AG20443 (cell line): ENCODE results near the gene STRADB.
"Not testable (repeated sequence)": the region's sequence is repeated elsewhere in the genome, so short reads cannot be mapped to it uniquely, and the experiment has no call there.

ENCODE experiments used
- DNase-seq: peaks from one replicate; pipeline ENCODE4 v3.0.0; 2012; ENCODE audit warnings: low spot score, mixed read lengths

The STRADB gene

DNA sequence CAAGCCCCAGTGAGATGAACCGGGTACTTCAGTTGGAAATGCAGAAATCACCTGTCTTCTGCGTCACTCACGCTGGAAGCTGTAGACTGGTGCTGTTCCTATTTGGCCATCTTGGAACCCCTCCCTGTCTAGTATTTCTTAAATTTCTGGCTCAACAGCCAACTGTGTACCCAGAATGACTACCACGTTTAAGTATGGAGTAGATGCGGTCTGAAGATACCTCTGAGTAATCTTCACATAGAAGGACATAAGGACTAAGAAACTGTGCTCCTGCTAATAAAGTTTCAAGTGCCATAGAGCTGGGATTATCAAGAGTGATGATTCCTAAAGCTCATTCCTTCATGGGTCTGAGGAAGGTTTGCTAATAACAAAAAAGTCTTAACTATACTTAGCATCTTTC is 20.7 kb upstream of the STRADB start:
- DNase-seq: no peak

DNA sequence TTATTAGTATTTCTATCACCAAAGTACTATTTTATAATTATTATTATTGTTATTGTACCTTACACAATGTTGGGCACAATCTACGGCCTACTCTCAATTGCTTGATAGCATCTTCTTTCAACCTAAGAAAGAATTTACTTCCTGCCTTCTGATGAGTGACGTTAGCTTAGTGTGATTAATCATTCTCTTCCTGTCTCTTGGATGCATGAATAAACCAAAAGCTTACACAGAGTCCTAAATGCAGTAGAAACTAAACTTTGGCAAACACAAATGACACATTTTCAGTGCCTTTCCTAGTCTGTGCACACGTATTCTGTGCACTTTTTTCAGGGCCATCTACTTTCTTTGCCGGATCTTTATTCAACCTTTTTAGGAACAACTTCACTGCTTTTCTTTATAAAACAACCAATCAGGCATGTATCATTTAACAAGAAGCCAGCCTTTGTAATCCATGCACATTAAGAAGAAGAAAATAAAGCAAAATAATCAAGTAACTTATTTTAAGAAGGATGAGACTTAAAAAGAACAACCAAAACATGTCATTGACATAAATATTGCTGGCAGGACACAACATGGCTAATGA is 19.4 kb upstream of the STRADB start:
- peak; percentile 27 for DNase-seq

DNA sequence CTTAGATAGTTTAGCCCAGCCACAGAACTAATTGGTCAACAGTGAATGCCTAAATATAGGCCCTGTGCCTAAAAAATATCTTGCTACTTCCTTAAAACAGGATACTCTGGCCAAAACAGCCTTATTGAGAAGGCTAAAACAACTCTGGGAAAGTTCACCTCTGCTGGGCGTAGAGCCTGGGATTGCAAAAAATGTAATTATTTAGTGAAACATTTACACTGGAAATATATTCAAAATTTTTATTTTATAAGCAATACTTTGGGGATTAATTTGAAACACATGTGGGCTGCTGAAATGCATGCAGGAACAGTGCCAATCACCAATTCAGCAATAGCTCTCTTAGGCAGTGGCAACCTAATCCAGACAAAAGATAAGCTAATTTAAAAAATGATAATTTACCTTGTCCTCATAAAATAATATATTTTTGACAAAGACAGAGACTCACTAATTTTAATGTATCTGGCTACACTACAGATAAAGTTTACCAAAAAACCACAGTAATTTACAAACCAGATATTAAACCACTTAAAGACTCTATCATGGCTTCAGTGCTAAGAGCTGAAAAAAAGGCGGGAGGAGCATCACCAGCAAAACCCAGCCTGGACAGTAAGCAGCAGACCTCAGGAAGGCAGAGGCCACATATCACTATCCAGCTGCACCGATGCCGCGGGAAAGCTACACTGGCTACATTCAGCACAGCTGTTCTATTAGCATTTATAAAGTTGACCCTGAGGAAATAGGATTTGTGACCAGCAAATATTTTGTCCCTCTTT is 18.7 kb upstream of the STRADB start:
- peak; percentile 33 for DNase-seq

DNA sequence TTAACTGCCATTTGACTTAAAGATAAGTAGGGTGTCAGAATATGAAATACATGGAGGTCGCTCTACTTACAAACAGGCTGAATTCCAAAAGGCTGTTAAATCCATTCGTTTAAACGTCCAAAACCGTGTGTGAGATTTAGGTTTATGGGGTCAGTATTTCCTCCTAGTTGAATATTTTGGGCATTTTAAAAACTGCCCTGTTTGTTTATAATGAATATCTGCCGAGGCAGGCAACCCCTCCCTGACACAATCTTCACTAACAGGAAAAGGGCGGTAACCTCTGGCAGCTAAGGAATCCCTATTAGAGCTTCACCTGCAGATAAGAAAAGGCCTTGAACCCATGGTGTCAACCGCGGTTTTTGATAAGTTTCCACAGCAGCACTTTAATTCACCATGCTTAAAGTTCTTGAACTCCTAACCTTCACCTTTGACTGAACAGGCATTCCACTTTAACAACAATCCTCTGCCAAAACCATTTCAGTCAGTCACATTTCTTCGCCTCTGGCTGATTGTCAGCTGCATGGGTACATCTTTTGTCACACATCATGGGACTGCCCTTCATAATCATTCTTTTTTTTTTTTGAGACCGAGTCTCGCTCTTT is 18.0 kb upstream of the STRADB start:
- DNase-seq: no peak

DNA sequence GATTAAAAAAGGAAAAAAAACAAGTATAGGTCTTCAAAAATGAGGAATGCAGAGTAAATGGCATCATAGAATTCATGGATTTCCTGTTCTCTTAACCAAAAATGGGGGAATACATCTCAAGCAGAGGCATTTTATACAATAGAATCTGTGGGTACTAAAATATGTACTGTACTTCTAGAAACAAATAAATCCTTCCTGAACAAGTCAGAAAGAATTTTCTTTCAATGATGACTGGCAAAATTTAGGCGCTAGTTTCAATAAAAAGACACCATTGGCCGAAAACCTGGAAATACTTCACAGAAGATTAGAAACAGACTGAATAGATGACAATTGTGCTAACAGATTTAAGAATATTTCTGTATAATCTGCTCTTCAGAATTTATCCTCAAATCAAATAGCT is 15.4 kb upstream of the STRADB start:
- no peak for DNase-seq

DNA sequence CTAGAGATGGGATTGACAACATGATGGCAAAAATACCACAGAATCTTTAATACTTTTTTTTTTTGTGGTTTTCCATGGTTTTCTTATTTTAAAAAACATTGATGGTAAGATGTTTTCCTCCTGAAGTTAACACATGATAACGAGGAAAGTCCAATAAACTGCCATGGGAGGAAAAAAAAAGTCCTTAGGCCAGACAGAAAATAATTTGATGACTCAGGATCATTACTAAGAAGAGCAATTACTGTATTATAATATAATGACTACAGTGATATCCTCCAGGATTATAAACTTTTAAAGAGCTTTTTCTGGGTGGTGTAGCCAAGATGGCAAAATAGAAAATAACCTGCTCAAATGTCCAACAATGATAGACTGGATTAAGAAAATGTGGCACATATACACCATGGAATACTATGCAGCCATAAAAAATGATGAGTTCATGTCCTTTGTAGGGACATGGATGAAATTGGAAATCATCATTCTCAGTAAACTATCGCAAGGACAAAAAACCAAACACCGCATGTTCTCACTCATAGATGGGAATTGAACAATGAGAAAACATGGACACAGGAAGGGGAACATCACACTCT is 12.1 kb upstream of the STRADB start:
- not testable (repeated sequence) for DNase-seq

DNA sequence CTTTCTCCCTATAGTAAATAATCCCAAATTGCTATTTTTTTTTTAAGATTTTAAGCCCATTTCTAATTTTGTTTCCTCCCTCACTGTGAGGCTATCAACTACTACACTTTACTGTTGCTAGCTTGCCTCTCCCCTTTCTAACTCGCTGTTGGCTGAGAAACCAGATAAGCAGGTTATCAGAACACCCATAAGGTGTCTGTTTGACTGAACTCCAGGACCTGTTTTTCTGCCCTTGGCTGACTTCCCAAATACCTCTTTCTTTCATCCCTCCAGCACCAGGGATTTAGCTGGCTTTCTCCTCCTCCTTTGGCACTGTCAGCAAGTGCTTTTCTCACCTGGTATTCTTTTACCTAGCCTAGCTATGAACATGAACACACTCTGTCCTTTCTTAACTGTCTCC is 11.4 kb upstream of the STRADB start:
- no peak for DNase-seq

DNA sequence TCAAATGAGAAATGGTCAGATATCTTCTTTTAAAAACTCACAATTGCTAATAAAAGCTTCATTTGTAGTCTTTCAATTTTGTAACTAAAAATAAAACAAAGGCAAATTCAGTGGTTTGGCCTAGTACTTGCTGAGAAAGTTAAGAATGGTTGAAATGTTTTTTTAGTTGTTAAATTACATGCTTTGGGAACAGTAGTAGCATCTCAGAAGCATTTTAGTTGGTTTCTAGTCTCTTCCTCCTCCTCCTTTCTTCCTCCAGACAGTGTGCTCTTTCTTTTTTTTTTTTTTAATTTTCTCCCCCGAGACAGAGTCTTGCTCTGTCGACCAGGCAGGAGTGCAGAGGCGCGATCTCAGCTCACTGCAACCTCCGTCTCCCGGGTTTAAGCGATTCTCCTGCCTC is 10.1 kb upstream of the STRADB start:
- DNase-seq: no peak

DNA sequence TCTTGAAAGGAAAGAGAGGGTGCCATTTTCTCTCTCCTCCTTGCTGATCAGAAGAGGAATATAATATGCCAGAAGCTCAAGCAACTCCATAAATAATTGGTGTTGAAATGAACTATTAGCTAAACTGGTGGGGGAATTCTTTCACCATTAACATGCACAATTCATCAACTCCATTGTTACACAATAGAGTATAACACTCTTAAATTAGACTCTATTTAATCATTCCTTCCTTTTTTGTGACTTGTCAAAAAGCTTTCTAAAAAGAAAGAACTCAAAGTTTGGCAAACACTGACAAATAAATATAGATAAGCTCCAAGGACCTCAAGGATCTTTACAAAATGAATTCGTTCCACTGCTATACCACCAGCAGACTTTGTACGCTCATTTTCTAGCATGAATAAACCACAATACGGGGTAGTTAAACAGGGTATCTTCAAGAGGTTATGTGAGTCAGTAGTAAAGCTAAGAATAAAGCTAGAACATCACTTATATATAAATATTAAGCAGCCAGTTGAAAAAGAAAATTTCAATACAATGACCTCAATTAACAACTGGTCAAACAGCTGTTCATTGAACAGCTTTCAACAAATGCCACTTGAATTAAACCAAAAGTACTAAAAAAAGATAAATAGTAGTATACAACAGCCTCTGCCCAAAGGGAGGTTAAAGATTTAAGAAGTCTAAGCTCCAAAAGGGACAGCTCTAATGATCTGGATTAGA is 6.6 kb upstream of the STRADB start:
- DNase-seq: peak; percentile 23

DNA sequence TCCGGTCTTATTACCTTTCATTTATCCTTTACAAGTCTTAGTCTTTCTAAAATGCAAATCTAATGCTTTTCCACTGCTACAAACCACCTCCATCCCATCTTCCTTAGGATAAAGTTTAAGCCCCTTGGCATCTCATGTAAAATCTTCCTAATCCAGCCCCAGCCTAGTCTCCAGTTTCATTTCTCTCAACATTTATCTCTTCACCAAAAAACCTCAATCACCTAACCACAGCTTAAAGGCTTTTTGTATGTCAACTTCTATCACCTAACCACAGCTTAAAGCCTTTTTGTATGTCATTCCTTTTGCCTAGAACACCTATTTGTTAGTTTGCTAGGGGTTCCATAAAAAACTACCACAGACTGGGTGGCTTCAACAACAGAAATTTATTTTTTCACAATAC is 4.5 kb upstream of the STRADB start:
- DNase-seq: no peak

DNA sequence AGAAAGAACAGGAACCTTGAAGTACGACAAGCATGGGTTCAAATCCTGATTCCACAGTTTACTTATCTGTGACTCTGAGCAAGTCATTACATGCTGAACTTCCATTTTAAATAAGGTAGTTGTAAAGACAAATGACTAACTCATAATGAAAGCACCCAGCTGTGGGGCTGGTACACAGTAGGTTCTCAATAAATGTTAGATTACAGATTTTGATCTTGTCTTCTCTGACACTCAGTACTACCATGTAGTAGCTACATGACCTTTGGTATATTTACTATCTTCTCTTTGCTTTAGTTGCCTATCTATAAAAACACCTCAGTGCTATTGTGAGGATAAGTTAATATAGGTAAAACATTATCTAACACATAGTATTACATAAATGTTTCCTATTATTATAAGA is 3.5 kb upstream of the STRADB start:
- DNase-seq: no peak

DNA sequence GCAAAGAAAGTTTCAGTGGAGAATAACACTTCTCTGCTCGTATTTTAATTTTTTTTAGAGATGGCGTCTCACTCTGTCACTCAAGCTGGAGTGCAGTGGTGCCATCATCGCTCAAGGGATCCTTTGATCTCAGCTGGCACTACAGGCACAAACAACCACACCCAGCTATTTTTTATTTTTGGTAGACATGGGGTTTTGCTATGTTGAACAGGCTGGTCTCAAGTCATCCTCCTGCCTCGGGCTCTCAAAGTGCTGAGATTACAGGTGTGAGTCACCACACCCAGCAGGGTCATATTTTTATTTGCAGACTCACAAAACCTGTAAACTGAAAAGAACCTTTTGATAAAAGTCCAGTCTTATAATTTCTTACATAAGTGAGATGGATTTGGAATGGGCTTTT is 2.8 kb upstream of the STRADB start:
- no peak for DNase-seq

DNA sequence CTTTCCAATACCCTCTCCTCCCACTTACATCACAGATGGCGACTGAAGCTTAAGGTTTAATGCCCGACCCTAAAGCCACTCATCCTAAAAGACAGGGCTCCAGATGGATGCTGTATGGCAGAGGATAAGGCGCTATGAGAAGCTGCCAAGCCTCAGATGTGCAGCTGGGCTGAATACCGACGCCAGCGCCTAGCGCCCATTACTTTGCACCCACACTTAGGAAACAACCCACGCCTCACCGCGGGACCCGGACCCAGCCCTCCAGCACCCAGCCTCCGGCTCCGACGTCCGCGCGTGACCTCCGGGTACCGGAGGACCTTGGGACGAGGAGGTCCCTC is 617 bp upstream of the STRADB start:
- DNase-seq: peak; percentile 48

DNA sequence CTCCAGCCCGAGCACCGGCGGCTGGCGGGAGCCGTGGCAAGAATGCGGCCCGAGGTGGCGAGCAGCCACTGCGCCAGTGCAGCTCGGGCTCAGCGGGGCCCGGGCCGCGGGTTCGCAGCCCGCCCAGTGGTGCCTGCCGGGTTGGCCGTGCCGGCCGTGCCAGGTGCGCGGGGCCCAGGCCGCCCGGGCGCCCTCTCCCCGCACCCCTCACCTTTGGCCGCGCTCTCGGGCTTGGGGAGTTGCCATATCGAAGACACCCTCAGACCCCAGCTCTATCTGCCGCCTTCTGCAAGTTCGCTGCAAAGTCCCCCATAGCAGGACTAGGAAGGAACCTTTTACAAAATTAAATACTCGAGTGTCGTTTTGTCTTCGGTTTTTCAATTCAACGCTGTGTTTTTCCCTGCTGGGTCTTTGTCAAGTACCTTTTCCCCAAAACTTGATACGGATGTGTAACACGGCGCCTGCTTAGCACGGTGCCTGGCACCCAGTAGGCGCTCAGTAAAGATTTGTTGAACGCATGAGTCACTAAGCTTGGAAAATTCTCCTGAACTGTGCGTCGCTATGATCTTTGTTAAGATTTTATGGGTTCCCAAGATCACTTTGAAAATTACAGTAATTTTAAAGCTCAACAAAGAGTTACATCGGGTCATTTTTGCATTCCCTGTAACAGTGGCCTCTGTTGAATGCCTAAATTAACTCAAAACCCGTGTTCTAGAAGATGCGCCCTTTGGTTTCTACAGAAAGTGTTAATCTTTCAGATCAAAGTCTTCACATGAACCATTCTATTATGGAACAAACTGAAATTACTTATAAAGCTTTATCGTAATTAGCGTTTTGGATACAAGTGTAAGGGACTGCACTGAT is 750 bp downstream of the STRADB start:
- no peak for DNase-seq

DNA sequence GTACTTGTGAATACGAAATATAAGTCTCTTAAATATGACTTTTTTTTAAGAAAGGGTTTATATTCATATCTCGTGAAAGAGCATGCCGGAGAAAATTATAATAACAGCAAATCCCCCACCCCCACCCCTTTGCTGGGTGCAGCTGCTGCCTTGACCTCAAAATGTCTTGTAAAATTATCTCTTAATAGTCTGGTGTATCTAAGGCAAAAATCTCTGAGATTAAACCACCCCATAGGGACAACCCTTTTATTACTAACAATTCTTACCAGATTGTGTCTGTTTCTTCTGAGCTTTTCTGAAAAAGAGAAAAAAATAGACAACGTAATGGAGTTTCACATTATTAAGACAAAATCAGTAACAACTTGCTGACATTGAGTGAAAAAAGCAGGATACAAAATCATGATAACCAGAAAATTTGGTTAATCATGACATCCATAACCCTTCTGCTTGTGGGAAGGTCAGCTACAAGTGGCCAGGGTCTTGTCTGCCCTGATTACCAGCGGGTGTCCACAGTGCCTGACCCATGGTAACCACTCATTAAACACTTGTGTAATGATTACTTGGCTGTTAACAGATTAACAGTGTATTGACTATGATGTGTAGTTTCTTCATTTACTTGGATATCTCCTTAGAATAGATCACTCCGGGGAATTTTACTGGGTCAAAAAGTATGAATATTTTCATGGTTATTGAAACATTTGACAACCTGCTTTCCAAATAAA is 1.5 kb downstream of the STRADB start:
- no peak for DNase-seq

DNA sequence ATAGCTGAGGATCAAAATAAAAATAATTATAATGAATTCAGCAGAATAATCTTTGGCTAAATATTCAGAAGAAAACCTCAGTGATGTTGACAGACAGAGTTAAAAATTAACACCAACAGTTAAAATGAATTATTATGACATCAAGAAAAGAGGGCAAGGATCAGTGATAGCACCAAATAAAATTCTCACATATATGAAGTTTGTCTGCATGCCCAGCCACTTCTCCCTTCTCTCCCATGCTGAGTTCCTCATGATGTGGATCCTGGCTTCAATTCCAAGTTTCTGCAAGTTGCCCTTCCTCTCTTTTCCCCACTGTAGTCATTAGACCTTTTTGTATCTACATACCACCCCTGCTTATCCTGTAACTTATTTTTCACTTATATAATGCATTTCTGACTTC is 6.8 kb downstream of the STRADB start:
- no peak for DNase-seq

DNA sequence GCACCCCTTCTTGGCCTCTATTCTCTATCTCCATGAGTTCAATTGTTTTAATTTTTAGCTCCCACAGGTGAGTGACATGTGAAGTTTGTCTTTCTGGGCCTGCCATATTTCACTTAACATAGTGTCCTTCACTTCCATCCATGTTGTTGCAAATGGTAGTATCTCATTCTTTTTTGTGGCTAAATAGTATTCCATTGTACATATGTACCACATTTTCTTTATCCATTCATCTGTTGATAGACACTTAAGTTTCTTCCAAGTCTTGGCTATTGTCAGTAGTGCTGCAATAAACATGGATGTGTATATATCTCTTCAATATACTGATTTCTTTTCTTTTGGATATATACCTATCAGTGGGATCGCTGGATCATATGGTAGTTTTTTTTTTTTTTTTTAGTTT is 9.0 kb downstream of the STRADB start:
- DNase-seq: no peak

DNA sequence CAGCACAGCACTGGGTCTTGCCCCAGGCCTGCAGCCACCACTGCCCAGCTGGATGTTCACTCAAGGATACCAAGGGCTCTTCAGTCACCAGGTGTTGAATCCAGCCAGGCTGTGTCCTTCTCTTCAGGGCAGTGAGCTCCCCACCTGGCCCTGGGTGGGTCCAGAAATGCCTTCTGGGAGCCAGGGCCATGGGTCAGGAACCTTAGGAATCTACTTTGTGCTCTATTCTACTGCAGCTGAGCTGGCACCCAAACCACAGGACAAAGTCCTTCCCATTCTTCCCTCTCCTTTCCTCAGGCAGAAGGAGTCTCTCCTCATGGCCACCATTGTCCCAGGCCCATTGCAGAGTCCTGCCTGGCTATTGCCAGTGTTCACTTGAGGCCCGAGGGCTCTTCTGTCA is 13.0 kb downstream of the STRADB start:
- DNase-seq: no peak

DNA sequence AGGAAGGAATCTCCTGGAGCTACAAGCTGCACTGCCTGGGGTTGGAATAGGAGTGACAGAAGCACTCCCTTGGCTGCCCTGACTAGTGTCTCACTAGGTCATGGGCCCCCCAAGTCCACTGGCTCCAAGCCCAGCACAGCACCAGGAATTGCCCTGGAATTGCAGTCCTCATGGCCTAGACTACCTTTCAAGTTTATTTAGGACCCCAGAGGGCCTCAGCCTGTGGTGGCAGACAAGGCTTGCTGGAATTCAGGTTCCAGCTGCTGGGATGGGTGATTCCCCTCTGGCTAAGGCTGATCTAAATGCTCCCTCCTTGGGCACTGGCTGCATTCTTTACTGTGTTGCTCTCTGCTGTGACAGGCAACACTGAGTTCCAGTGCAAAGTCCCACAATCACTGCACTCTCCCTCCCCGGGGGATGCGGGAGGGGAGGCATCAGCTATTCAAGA is 14.0 kb downstream of the STRADB start:
- DNase-seq: no peak

DNA sequence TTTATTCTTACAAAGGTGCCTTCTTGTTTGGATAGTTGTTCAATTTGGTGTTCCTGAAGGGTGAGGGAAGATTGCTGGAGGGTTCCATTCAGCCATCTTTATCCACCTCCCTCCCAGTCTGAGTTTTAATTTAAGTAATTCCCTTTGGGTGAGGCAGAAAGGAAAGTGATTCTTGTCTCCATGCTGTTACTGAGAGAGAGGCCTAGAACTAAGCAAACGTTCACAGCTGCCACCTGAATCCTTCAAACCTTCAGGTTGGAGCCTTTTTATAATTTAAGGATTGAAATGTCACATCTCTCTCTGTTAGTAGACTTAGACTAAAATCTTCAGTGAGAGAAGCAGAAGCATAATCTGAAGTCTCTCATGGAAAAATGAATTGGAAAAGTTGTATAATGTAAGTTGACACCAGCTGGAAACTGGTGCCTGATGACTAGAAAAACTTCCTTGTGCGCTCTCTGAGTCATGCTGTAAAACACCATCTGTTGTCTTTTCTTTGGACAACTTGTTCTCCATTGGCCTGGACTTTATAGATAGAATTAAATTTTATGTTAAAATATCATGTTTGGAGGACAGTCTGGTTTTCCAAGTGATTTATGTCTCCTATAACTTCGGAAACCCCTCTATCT is 14.6 kb downstream of the STRADB start:
- DNase-seq: peak; percentile 80

DNA sequence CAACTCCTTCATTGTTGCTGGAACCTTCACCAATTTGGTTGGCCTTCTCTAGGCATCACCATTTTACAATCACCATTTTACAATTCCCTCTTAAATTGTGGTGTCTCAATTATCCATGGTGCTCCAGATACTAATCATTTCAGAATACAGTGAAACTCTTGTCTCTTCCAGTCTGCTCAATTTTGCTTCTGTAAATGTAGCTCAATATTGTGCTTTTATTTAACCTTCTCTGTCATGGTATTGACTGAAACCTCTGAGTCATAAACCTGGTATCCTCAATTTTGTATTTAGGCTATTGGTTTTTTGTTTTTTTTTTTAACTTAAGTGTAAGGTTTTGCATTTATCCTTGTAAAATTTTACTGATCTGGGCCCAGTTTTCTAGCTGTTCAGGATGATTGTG is 16.1 kb downstream of the STRADB start:
- DNase-seq: no peak
